Endothelial cell (in vitro differentiated cells): ENCODE results near the gene GPR180. TPM values are rescaled to one million over a fixed set of nuclear protein-coding genes. Genes with fewer than 3 reads are reported as not detected.

Source experiments
- DNase-seq: peaks from one replicate; pipeline ENCODE4 v3.0.0; 2021; ENCODE audit warnings: low spot score
- H3K27ac Mint-ChIP-seq: one replicate; pipeline ENCODE4 v1.8.0; 2021; ENCODE audit warnings: mixed read lengths, inconsistent platforms; ENCODE audit not compliant: unreplicated experiment
- H3K27me3 Mint-ChIP-seq: one replicate; pipeline ENCODE4 v1.8.0; 2021; ENCODE audit warnings: mild to moderate bottlenecking, moderate library complexity, mixed read lengths, inconsistent platforms; ENCODE audit not compliant: unreplicated experiment
- H3K36me3 Mint-ChIP-seq: one replicate; pipeline ENCODE4 v1.8.0; 2021; ENCODE audit warnings: mild to moderate bottlenecking, low read depth, mixed read lengths, inconsistent platforms; ENCODE audit not compliant: unreplicated experiment
- H3K4me1 Mint-ChIP-seq: one replicate; pipeline ENCODE4 v1.8.0; 2021; ENCODE audit warnings: mild to moderate bottlenecking, mixed read lengths, inconsistent platforms; ENCODE audit not compliant: unreplicated experiment
- H3K4me3 Mint-ChIP-seq: one replicate; pipeline ENCODE4 v1.8.0; 2021; ENCODE audit warnings: mild to moderate bottlenecking, mixed read lengths, inconsistent platforms; ENCODE audit not compliant: unreplicated experiment
- H3K9me3 Mint-ChIP-seq: one replicate; pipeline ENCODE4 v1.8.0; 2021; ENCODE audit warnings: mixed read lengths, inconsistent platforms; ENCODE audit not compliant: unreplicated experiment
- CTCF ChIP-seq: fragments of 200-600 bp; sonication (generic); IDR thresholded peaks from one replicate; pipeline ENCODE4 v1.5.0; 2021; ENCODE audit warnings: antibody characterized with exemption; ENCODE audit not compliant: unreplicated experiment
- total RNA-seq: library from RNA; stranded (reverse); fragmentation: NEBNext Ultra II Directional; extraction: Animal tissue kit (Norgen Biotek cat#: 25700); gene quantifications from one replicate; pipeline ENCODE4 v1.2.1, GENCODE V29; 2021; ENCODE audit not compliant: unreplicated experiment

The GPR180 gene
- total RNA-seq, 1 donor from 2014 or later, result 3.6 TPM

- H3K36me3 Mint-ChIP-seq, result peaks cover 4% of the 10 kb centered on the region
- peak; percentile 88 for DNase-seq
- peak within 1 kb of the TSS; percentile 98 for H3K4me3 Mint-ChIP-seq
- no peak for TF ChIP-seq CTCF
- no peaks in the 10 kb centered on the region for H3K9me3 Mint-ChIP-seq
- peaks cover 7% of the 10 kb centered on the region for H3K27me3 Mint-ChIP-seq
- H3K4me1 Mint-ChIP-seq, result peaks cover 14% of the 10 kb centered on the region
- H3K27ac Mint-ChIP-seq, result peak within 1 kb of the TSS; percentile 83
Observed at GRCh38 chr13:94595950-94596574, 5.6 kb upstream of the GPR180 start, which contains the start of gene TGDS. Gene TGDS (minus strand): TSS chr13:94596152. CDS start chr13:94596136, 16 bp downstream.

- DNase-seq, result no peak
- H3K27me3 Mint-ChIP-seq, result peaks cover 7% of the 10 kb centered on the region
- TF ChIP-seq CTCF, result no peak
- H3K36me3 Mint-ChIP-seq, result peaks cover 4% of the 10 kb centered on the region
- H3K9me3 Mint-ChIP-seq, result no peaks in the 10 kb centered on the region
- peaks cover 14% of the 10 kb centered on the region for H3K4me1 Mint-ChIP-seq
- no peak overlapping the region for H3K27ac Mint-ChIP-seq
- peak overlapping the region; percentile 98 for H3K4me3 Mint-ChIP-seq
Observed at GRCh38 chr13:94596575-94596971, 5.1 kb upstream of the GPR180 start.

- no peak for TF ChIP-seq CTCF
- Mint-ChIP-seq H3K27ac (no peak overlapping the region), H3K4me1 (peaks cover 17% of the 10 kb centered on the region), H3K36me3 (peaks cover 4% of the 10 kb centered on the region), H3K27me3 (peaks cover 7% of the 10 kb centered on the region), H3K4me3 (no peak overlapping the region), H3K9me3 (no peaks in the 10 kb centered on the region)
- DNase-seq, result no peak
Observed at GRCh38 chr13:94598281-94598680, 3.4 kb upstream of the GPR180 start.

GRCh38 chr13:94599877-94600276 is 1.8 kb upstream of the GPR180 start:
- Mint-ChIP-seq H3K27ac (no peak overlapping the region), H3K36me3 (peaks cover 4% of the 10 kb centered on the region), H3K4me3 (no peak overlapping the region), H3K4me1 (peaks cover 12% of the 10 kb centered on the region), H3K27me3 (peaks cover 7% of the 10 kb centered on the region), H3K9me3 (no peaks in the 10 kb centered on the region)
- DNase-seq, result no peak
- TF ChIP-seq CTCF, result no peak

- TF ChIP-seq CTCF, result no peak
- Mint-ChIP-seq H3K4me3 (peak overlapping the region; percentile 92), H3K27ac (peak overlapping the region; percentile 14), H3K27me3 (no peaks in the 10 kb centered on the region), H3K4me1 (peaks cover 4% of the 10 kb centered on the region), H3K9me3 (no peaks in the 10 kb centered on the region), H3K36me3 (peaks cover 8% of the 10 kb centered on the region)
- DNase-seq, result no peak
Observed at GRCh38 chr13:94602467-94602866, 810 bp downstream of the GPR180 start.
